Activated naive CD4-positive, alpha-beta T cell treated with anti-CD3 and anti-CD28 coated beads, Interleukin-2, amount 10 ng/mL, durations not matched to agents 7 days and 5 days (primary cell): ENCODE data around the gene DNAJC17.

Experiments
- CTCF ChIA-PET: fragments of 350-600 bp; sonication (Branson Sonifier 250); formaldehyde crosslinking; loops from one replicate; lab custom pipeline; 2021; ENCODE audit warnings: antibody characterized with exemption; lab: Charles Lee
- DNase-seq: peaks from one replicate; pipeline ENCODE4 v3.0.0-alpha.2; 2020
- H3K27ac Mint-ChIP-seq: one replicate; pipeline ENCODE4 v1.8.0; 2021; ENCODE audit warnings: mild to moderate bottlenecking, moderate library complexity, mixed read lengths
- H3K27me3 Mint-ChIP-seq: one replicate; pipeline ENCODE4 v1.8.0; 2021; ENCODE audit warnings: mild to moderate bottlenecking, mixed read lengths
- H3K36me3 Mint-ChIP-seq: one replicate; pipeline ENCODE4 v1.8.0; 2021; ENCODE audit warnings: mixed read lengths
- H3K4me1 Mint-ChIP-seq: one replicate; pipeline ENCODE4 v1.8.0; 2021; ENCODE audit warnings: mixed read lengths
- H3K4me3 Mint-ChIP-seq: one replicate; pipeline ENCODE4 v1.8.0; 2021; ENCODE audit warnings: mild to moderate bottlenecking, moderate library complexity, mixed read lengths
- H3K9me3 Mint-ChIP-seq: one replicate; pipeline ENCODE4 v1.8.0; 2021; ENCODE audit warnings: mixed read lengths

DNAJC17 gene

DNA sequence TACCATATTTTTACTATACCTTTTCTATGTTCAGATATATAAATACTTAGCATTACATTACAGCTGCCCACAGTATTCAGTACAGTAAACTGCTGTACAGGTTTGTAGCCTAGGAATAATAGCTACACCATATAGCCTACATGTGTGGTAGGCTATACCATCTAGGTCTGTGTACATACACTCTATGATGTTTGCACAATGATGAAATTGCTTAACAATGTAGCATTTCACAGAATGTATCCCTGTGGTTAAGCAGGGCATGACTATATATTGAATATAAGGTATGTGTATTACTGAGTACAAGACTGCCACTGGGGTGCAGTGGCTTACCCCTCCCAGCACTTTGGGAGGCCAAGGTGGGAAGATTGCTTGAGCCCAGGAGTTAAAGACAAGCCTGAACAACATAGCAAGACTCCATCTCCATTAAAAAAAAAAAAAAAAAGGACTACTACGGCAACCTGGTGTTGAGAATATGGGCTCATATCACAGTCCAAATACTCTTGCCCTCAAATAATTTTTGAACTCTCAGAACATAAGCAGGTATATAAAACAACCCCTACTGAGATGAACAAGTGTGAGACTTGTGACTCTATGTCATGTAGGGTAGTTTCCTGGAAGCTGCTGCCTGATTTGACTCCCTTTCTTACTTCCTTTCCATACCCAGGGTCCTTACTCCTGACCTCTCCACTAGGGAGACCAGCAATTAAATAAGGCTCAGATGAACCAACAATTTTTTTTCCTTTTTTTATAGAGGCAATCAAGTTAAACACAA, 16.5 kb upstream of the DNAJC17 start:
- H3K27ac Mint-ChIP-seq, result no peak overlapping the region
- H3K27me3 Mint-ChIP-seq, result peaks cover 30% of the 10 kb centered on the region

DNA sequence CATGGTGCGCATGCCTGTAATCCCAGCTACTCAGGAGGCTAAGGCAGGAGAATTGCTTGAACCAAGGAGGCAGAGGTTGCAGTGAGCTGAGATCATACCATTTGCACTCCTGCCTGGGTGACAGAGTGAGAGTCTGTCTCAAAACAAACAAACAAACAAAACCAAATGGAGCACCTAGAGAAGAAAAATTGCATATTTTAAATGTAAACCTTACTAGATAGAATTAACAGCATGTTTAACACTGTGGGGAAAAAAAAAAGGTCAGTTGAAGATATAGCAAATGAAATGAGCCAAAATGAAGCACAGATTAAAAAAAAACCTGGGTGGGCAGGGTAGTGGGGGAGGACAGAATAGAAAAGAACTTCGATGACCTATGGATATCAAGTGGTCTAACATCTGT, 13.9 kb upstream of the DNAJC17 start:
- no peaks in the 10 kb centered on the region for H3K36me3 Mint-ChIP-seq
- no peak for DNase-seq
- H3K9me3 Mint-ChIP-seq, result no peaks in the 10 kb centered on the region
- H3K4me3 Mint-ChIP-seq, result no peak overlapping the region
- no peaks in the 10 kb centered on the region for H3K4me1 Mint-ChIP-seq
- H3K27me3 Mint-ChIP-seq, result peaks cover 16% of the 10 kb centered on the region
- CTCF ChIA-PET, result no interaction called here
- no peak overlapping the region for H3K27ac Mint-ChIP-seq

More for the DNA sequence above, 16.5 kb upstream of the DNAJC17 start:
- Mint-ChIP-seq H3K4me3 (no peak overlapping the region), H3K4me1 (no peaks in the 10 kb centered on the region), H3K9me3 (no peaks in the 10 kb centered on the region), H3K36me3 (no peaks in the 10 kb centered on the region)
- no peak for DNase-seq
- CTCF ChIA-PET, result no interaction called here

DNA sequence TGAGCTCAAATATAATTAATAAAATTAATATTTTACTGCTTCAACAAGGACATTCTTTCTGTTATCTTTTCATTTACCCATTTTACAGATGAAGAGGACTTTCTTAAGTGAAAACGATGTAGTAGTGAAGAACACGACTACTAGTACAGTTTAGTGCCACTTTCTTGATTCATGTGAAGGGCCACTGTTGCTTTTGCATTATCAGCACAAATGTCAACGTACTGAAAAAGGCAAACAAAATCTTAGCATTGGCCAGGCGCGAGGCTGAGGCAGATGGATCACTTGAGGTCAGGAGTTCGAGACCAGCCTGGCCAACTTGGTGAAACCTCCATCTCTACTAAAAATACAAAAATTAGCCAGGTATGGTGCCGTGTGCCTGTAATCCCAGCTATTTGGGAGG, 11.8 kb upstream of the DNAJC17 start:
- Mint-ChIP-seq H3K9me3 (no peaks in the 10 kb centered on the region), H3K27ac (no peak overlapping the region), H3K4me3 (no peak overlapping the region), H3K27me3 (no peaks in the 10 kb centered on the region), H3K4me1 (no peaks in the 10 kb centered on the region), H3K36me3 (peaks cover 6% of the 10 kb centered on the region)
- DNase-seq, result no peak
- CTCF ChIA-PET, result no interaction called here

GRCh38 chr15:40815042-40815698, 7.9 kb upstream of the DNAJC17 start:
- Mint-ChIP-seq H3K27ac (no peak overlapping the region), H3K4me1 (no peaks in the 10 kb centered on the region), H3K36me3 (peaks cover 13% of the 10 kb centered on the region), H3K9me3 (no peaks in the 10 kb centered on the region), H3K27me3 (no peaks in the 10 kb centered on the region), H3K4me3 (no peak overlapping the region)
- CTCF ChIA-PET, result interaction anchor here (1.4 kb wide), 1 partner anchor 207 kb away, joined by 3 read pairs; no protein-coding TSS in a partner anchor
- no peak for DNase-seq

GRCh38 chr15:40812721-40813425, 5.6 kb upstream of the DNAJC17 start:
- Mint-ChIP-seq H3K4me3 (no peak overlapping the region), H3K27ac (no peak overlapping the region), H3K36me3 (peaks cover 14% of the 10 kb centered on the region), H3K27me3 (no peaks in the 10 kb centered on the region), H3K9me3 (no peaks in the 10 kb centered on the region), H3K4me1 (peaks cover 12% of the 10 kb centered on the region)
- DNase-seq, result no peak
- CTCF ChIA-PET, result interaction anchor here (1.2 to 1.4 kb wide), 2 partner anchors 45 to 82 kb away, joined by 3 to 4 read pairs; partner anchors contain the start of gene VPS18

GRCh38 chr15:40808861-40809450, 1.7 kb upstream of the DNAJC17 start:
- H3K4me1 Mint-ChIP-seq, result peaks cover 27% of the 10 kb centered on the region
- CTCF ChIA-PET, result interaction anchor here (1.1 to 1.2 kb wide), 2 partner anchors 83 to 85 kb away, joined by 3 read pairs; no protein-coding TSS in a partner anchor
- no peaks in the 10 kb centered on the region for H3K27me3 Mint-ChIP-seq
- H3K4me3 Mint-ChIP-seq, result peak overlapping the region; percentile 97
- DNase-seq, result no peak
- H3K9me3 Mint-ChIP-seq, result no peaks in the 10 kb centered on the region
- H3K27ac Mint-ChIP-seq, result no peak overlapping the region
- H3K36me3 Mint-ChIP-seq, result peaks cover 13% of the 10 kb centered on the region

GRCh38 chr15:40807888-40808461, 702 bp upstream of the DNAJC17 start:
- H3K27me3 Mint-ChIP-seq, result no peaks in the 10 kb centered on the region
- H3K9me3 Mint-ChIP-seq, result no peaks in the 10 kb centered on the region
- H3K36me3 Mint-ChIP-seq, result peaks cover 13% of the 10 kb centered on the region
- H3K27ac Mint-ChIP-seq, result no peak overlapping the region
- peak overlapping the region; percentile 97 for H3K4me3 Mint-ChIP-seq
- DNase-seq, result no peak
- CTCF ChIA-PET, result no interaction called here
- peaks cover 32% of the 10 kb centered on the region for H3K4me1 Mint-ChIP-seq

GRCh38 chr15:40806672-40807027, 623 bp downstream of the DNAJC17 start:
- CTCF ChIA-PET, result interaction anchor here (0.7 kb wide), 2 partner anchors 22 to 87 kb away, joined by 3 read pairs; partner anchors contain the start of gene VPS18

DNA sequence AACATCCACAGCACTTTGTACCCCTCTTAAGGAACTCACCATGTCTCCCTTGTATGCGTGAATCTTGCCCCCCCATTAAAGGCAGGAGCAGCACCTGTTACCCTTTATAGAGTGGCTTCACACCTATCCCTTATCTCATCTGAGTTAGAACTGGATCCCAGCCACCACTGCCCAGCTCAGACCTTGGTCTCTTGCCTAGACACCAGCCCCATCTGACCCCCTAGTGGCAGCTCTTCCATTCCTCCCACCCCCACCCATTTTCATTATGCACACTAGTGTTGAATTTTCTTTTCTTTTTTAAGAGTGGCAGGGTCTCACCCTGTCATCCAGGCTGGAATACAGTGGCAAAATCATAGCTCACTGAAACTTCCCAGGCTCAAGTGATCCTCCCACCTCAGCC, 3.6 kb downstream of the DNAJC17 start:
- CTCF ChIA-PET, result interaction anchor here (1.6 kb wide), 1 partner anchor 21 kb away, joined by 6 read pairs; no protein-coding TSS in a partner anchor
- DNase-seq, result no peak
- H3K4me3 Mint-ChIP-seq, result no peak overlapping the region
- H3K27ac Mint-ChIP-seq, result no peak overlapping the region
- no peaks in the 10 kb centered on the region for H3K9me3 Mint-ChIP-seq
- H3K27me3 Mint-ChIP-seq, result no peaks in the 10 kb centered on the region
- H3K36me3 Mint-ChIP-seq, result peaks cover 24% of the 10 kb centered on the region
- peaks cover 35% of the 10 kb centered on the region for H3K4me1 Mint-ChIP-seq

More at GRCh38 chr15:40806672-40807027, 623 bp downstream of the DNAJC17 start:
- Mint-ChIP-seq H3K4me1 (peaks cover 35% of the 10 kb centered on the region), H3K27ac (peak overlapping the region; percentile 99), H3K27me3 (no peaks in the 10 kb centered on the region), H3K4me3 (peak overlapping the region; percentile 97), H3K9me3 (no peaks in the 10 kb centered on the region), H3K36me3 (peaks cover 16% of the 10 kb centered on the region)
- DNase-seq, result no peak

DNA sequence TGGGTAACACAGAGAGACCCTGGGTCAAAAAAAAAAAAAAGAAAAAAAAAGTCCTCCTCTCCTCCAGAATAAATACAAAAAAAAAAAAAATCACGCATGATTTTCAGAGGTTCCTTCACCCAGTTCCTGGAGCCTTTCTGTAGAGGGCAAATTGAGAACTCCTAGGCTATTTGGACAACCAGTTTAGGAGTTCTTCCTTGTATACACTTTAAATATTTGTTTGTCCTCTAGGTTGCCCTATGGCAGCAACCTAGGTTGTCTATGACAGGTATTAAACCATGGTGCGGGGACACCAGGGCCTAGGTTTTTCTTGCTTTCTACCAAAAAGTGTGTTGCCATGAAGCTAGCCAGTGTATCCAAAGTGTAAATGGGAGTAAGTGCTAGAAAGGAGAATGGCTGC, 4.2 kb downstream of the DNAJC17 start:
- Mint-ChIP-seq H3K27me3 (no peaks in the 10 kb centered on the region), H3K4me3 (no peak overlapping the region), H3K4me1 (peaks cover 31% of the 10 kb centered on the region), H3K27ac (no peak overlapping the region), H3K36me3 (peaks cover 29% of the 10 kb centered on the region), H3K9me3 (no peaks in the 10 kb centered on the region)
- no peak for DNase-seq
- CTCF ChIA-PET, result interaction anchor here (1.6 kb wide), 1 partner anchor 21 kb away, joined by 6 read pairs; no protein-coding TSS in a partner anchor

DNA sequence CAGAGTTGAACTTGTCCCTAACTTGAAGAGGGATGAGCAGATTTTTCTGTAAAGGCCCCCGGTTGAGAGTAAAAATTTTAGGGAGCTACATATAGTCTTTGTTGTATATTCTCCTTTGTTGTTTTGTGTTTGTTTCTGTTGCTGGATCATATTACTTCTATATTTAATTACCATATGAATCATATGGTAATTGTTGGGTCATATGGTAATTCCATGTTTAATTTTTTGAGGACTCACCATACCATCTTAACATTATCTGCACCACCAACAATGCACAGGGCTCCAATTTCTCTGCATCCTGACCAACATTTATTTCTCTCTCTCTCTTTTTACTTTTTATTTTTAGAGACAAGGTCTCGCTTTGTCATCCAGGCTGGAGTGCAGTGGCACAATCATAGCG, 7.8 kb downstream of the DNAJC17 start:
- no peak overlapping the region for H3K27ac Mint-ChIP-seq
- CTCF ChIA-PET, result no interaction called here
- H3K9me3 Mint-ChIP-seq, result no peaks in the 10 kb centered on the region
- DNase-seq, result no peak
- H3K4me1 Mint-ChIP-seq, result peaks cover 20% of the 10 kb centered on the region
- no peak overlapping the region for H3K4me3 Mint-ChIP-seq
- H3K27me3 Mint-ChIP-seq, result no peaks in the 10 kb centered on the region
- H3K36me3 Mint-ChIP-seq, result peaks cover 25% of the 10 kb centered on the region

GRCh38 chr15:40796512-40796911, 10.8 kb downstream of the DNAJC17 start:
- no peak overlapping the region for H3K4me3 Mint-ChIP-seq
- no peak for DNase-seq
- H3K4me1 Mint-ChIP-seq, result peaks cover 12% of the 10 kb centered on the region
- H3K36me3 Mint-ChIP-seq, result peaks cover 26% of the 10 kb centered on the region
- H3K27ac Mint-ChIP-seq, result no peak overlapping the region
- CTCF ChIA-PET, result interaction anchor here (1.8 kb wide), 1 partner anchor 12 kb away, joined by 5 read pairs; no protein-coding TSS in a partner anchor
- H3K27me3 Mint-ChIP-seq, result no peaks in the 10 kb centered on the region
- no peaks in the 10 kb centered on the region for H3K9me3 Mint-ChIP-seq

GRCh38 chr15:40796041-40796440, 11.2 kb downstream of the DNAJC17 start:
- Mint-ChIP-seq H3K36me3 (peaks cover 23% of the 10 kb centered on the region), H3K4me3 (no peak overlapping the region), H3K27me3 (no peaks in the 10 kb centered on the region), H3K27ac (no peak overlapping the region), H3K9me3 (no peaks in the 10 kb centered on the region), H3K4me1 (peaks cover 10% of the 10 kb centered on the region)
- DNase-seq, result no peak
- CTCF ChIA-PET, result interaction anchor here (1.8 kb wide), 1 partner anchor 11 kb away, joined by 5 read pairs; no protein-coding TSS in a partner anchor
